IMR-90 (cell line): ENCODE data around the gene PFKFB2. TPM values are rescaled to one million over a fixed set of nuclear protein-coding genes. Genes with fewer than 3 reads are reported as not detected.

Experiments used
- ATAC-seq: fragments of 200-7000 bp; cut with Tn5 transposase; 2 replicates; pipeline ENCODE4 v1.9.1; 2020; ENCODE audit warnings: low read depth, mild to moderate bottlenecking, moderate library complexity
- BruUV-seq: library from RNA; stranded (reverse); fragments of 400-500 nt; replicated peaks from 2 replicates; lab custom pipeline; 2021; lab: Mats Ljungman, UMichigan
- CTCF ChIA-PET: fragments of 300-600 bp; formaldehyde crosslinking; extraction: SDS; loops from one replicate; lab custom pipeline; 2021; ENCODE audit warnings: antibody characterized with exemption; lab: Yijun Ruan, JAX
- POLR2A ChIA-PET: fragments of 300-600 bp; sonication (Branson Sonifier 250); formaldehyde crosslinking; loops from one replicate; lab custom pipeline; 2022; ENCODE audit warnings: antibody characterized with exemption; ENCODE audit not compliant: unreplicated experiment; lab: Charles Lee
- DNase-seq: peaks from one replicate; pipeline ENCODE4 v3.0.0; 2013
- H2AFZ ChIP-seq: replicated peaks from 2 replicates; pipeline ENCODE3; 2013; ENCODE audit warnings: low read length, mild to moderate bottlenecking; ENCODE audit not compliant: poor library complexity
- H2AK5ac ChIP-seq: 2 replicates; pipeline ENCODE4 v1.6.1; 2013; ENCODE audit warnings: low read depth, low read length, inconsistent platforms
- H2AK9ac ChIP-seq: replicated peaks from 2 replicates; pipeline ENCODE3; 2013; ENCODE audit warnings: mild to moderate bottlenecking, low read depth, low read length, moderate library complexity; ENCODE audit not compliant: poor library complexity
- H2BK120ac ChIP-seq: 2 replicates; pipeline ENCODE4 v1.6.1; 2013; ENCODE audit warnings: low read depth, low read length, inconsistent platforms
- H2BK15ac ChIP-seq: 3 replicates; pipeline ENCODE4 v1.6.1; 2013; ENCODE audit warnings: low read depth, low read length, inconsistent platforms
- H2BK20ac ChIP-seq: 2 replicates; pipeline ENCODE4 v1.6.1; 2013; ENCODE audit warnings: low read depth, mild to moderate bottlenecking, inconsistent platforms, low read length, moderate library complexity
- H2BK5ac ChIP-seq: 2 replicates; pipeline ENCODE4 v1.6.1; 2013; ENCODE audit warnings: mild to moderate bottlenecking, low read depth, low read length, inconsistent platforms; ENCODE audit not compliant: poor library complexity, severe bottlenecking
- H3K14ac ChIP-seq: replicated peaks from 2 replicates; pipeline ENCODE4 v1.6.1; 2013; ENCODE audit warnings: low read depth, low read length, inconsistent platforms
- H3K18ac ChIP-seq: 2 replicates; pipeline ENCODE4 v1.6.1; 2013; ENCODE audit warnings: low read depth, low read length, control low read depth
- H3K23ac ChIP-seq: 2 replicates; pipeline ENCODE4 v1.6.1; 2013; ENCODE audit warnings: low read depth, low read length, inconsistent platforms
- H3K27ac ChIP-seq: 2 replicates; pipeline ENCODE4 v1.5.1; 2013; ENCODE audit warnings: mild to moderate bottlenecking, control low read depth, low read length; ENCODE audit not compliant: insufficient read depth
- H3K27me3 ChIP-seq: 2 replicates; pipeline ENCODE4 v1.6.1; 2013; ENCODE audit warnings: low read length; ENCODE audit not compliant: control insufficient read depth, insufficient read depth
- H3K36me3 ChIP-seq: 2 replicates; pipeline ENCODE4 v1.6.1; 2013; ENCODE audit warnings: low read length, mixed read lengths; ENCODE audit not compliant: control insufficient read depth, insufficient read depth
- H3K4ac ChIP-seq: 2 replicates; pipeline ENCODE4 v1.6.1; 2013; ENCODE audit warnings: low read depth, low read length, inconsistent platforms
- H3K4me1 ChIP-seq: 2 replicates; pipeline ENCODE4 v1.6.1; 2013; ENCODE audit warnings: low read length, mixed read lengths; ENCODE audit not compliant: control insufficient read depth, insufficient read depth
- H3K4me2 ChIP-seq: 2 replicates; pipeline ENCODE4 v1.6.1; 2013; ENCODE audit warnings: low read depth, mild to moderate bottlenecking, control low read depth, low read length, moderate library complexity
- H3K4me3 ChIP-seq: 2 replicates; pipeline ENCODE4 v1.5.1; 2013; ENCODE audit warnings: low read depth, mild to moderate bottlenecking, control low read depth, low read length, moderate library complexity; ENCODE audit not compliant: insufficient read depth
- H3K56ac ChIP-seq: 2 replicates; pipeline ENCODE4 v1.6.1; 2013; ENCODE audit warnings: low read length, inconsistent platforms; ENCODE audit not compliant: insufficient read depth; ENCODE audit errors: extremely low read depth
- H3K79me1 ChIP-seq, 2 experiments: 2 replicates each; pipeline ENCODE4 v1.6.1; 2013; ENCODE audit warnings: low read length in 2 of 2, inconsistent platforms in 1 of 2, low read depth in 1 of 2
- H3K9ac ChIP-seq: 2 replicates; pipeline ENCODE4 v1.6.1; 2013; ENCODE audit warnings: low read depth, low read length, control low read depth
- H3K9me1 ChIP-seq: 2 replicates; pipeline ENCODE4 v1.6.1; 2013; ENCODE audit warnings: low read length, inconsistent platforms; ENCODE audit not compliant: insufficient read depth
- H3K9me3 ChIP-seq: 2 replicates; pipeline ENCODE4 v1.6.1; 2013; ENCODE audit warnings: low read length; ENCODE audit not compliant: control insufficient read depth, insufficient read depth
- H4K20me1 ChIP-seq: 2 replicates; pipeline ENCODE4 v1.6.1; 2013; ENCODE audit warnings: low read length, inconsistent platforms; ENCODE audit not compliant: insufficient read depth
- H4K5ac ChIP-seq: 2 replicates; pipeline ENCODE4 v1.6.1; 2013; ENCODE audit warnings: mild to moderate bottlenecking, low read depth, low read length, control low read depth
- H4K8ac ChIP-seq, 2 experiments: 2 replicates each; pipeline ENCODE4 v1.6.1; 2013; ENCODE audit warnings: low read depth in 2 of 2, low read length in 2 of 2, control low read depth in 1 of 2, inconsistent platforms in 1 of 2
- H4K91ac ChIP-seq: 2 replicates; pipeline ENCODE4 v1.6.1; 2013; ENCODE audit warnings: low read depth, low read length, inconsistent platforms; ENCODE audit not compliant: insufficient read depth
- CEBPB ChIP-seq: IDR thresholded peaks from 2 replicates; pipeline ENCODE4 v1.6.1; 2012; ENCODE audit warnings: low read depth, low read length, improper control_type of control experiment
- FOS ChIP-seq: fragments of 150-350 bp; IDR thresholded peaks from 2 replicates; pipeline ENCODE4 v1.6.1; 2016; ENCODE audit warnings: low read depth, low read length
- MAFK ChIP-seq: IDR thresholded peaks from 2 replicates; pipeline ENCODE4 v1.6.1; 2012; ENCODE audit warnings: low read depth, low read length, improper control_type of control experiment
- MXI1 ChIP-seq: IDR thresholded peaks from 2 replicates; pipeline ENCODE4 v1.6.1; 2012; ENCODE audit warnings: low read depth, mild to moderate bottlenecking, low read length, moderate library complexity, borderline replicate concordance
- RAD21 ChIP-seq: IDR thresholded peaks from 2 replicates; pipeline ENCODE4 v1.6.1; 2012; ENCODE audit warnings: low read length, improper control_type of control experiment
- RFX5 ChIP-seq: IDR thresholded peaks from 2 replicates; pipeline ENCODE4 v1.8.0; 2012; ENCODE audit warnings: low read depth, mild to moderate bottlenecking, low read length, moderate library complexity
- WGBS, 2 experiments: methylation state at CpG; one replicate each; pipeline versions ENCODE4 v1.1.5 to v1.1.7; 2013; ENCODE audit warnings: missing lambda C conversion rate in 2 of 2; ENCODE audit not compliant: insufficient read length in 1 of 2; ENCODE audit errors: extremely low coverage in 2 of 2; 5-methylcytosine and 5-hydroxymethylcytosine counted together
- dilution Hi-C: fragments of 300-500 bp; cut with HindIII; formaldehyde crosslinking; loops from one replicate; pipeline ENCODE4 v1.14.3; 2018; ENCODE audit warnings: low sequenced_read_pairs; ENCODE audit not compliant: unreplicated experiment
- in situ Hi-C: fragments of 300-500 bp; cut with MboI; formaldehyde crosslinking; loops from 3 replicates; pipeline ENCODE4 v1.14.3; 2019; ENCODE audit warnings: low sequenced_read_pairs, inconsistent platforms, mixed read lengths
- intact Hi-C: fragments of 100-400 bp; cut with micrococcal nuclease; formaldehyde crosslinking; loops from 2 replicates; pipeline ENCODE4 v1.10.0; 2022
- polyA plus RNA-seq, 3 experiments: library from polyadenylated mRNA; depleted of rRNA; stranded (reverse); fragments of >200 nt; gene quantifications; 2 replicates each; pipeline ENCODE4 v1.2.3, GENCODE V29; 2012; ENCODE audit warnings: low replicate concordance in 1 of 3
- total RNA-seq: library from RNA; depleted of rRNA; stranded (reverse); fragments of >200 nt; gene quantifications from 2 replicates; pipeline ENCODE4 v1.2.3, GENCODE V29; 2012
- TF ChIP-seq, protein P1 (sequence below): fragments of 150-350 bp; IDR thresholded peaks from 2 replicates; pipeline ENCODE4 v1.6.1; 2016; ENCODE audit warnings: low read depth, mild to moderate bottlenecking, low read length, moderate library complexity, borderline replicate concordance

Gene PFKFB2
- total and polyA plus RNA-seq, 2 of the 4 experiments (the other 2 are of a cell fraction) = 0.62 to 1.3 TPM

- ATAC-seq (no peak), DNase-seq (no peak)
- no peak overlapping the region for H3K9ac ChIP-seq
- BruUV-seq = no TSS peak
- peak overlapping the region; percentile 5 for H2AFZ ChIP-seq
- H4K5ac ChIP-seq = no peak overlapping the region
- dilution Hi-C loops (no loop called here), in situ Hi-C loops (no loop called here), intact Hi-C loops (no loop called here)
- peaks cover 5% of the 10 kb centered on the region for H3K4me1 ChIP-seq
- H3K56ac ChIP-seq = no peak overlapping the region
- H3K27me3 ChIP-seq = no peaks in the 10 kb centered on the region; the same call in 1 of the 2 replicates
- H3K9me3 ChIP-seq = no peaks in the 10 kb centered on the region
- 0 out of 2 replicates have a peak overlapping the region, but pooled peaks have one; percentile 66 for H3K14ac ChIP-seq
- H4K20me1 ChIP-seq = no peaks in the 10 kb centered on the region
- no peak overlapping the region for H2AK9ac ChIP-seq
- peak overlapping the region; percentile 27; the same call in 1 of the 2 replicates for H2BK20ac ChIP-seq
- H2BK5ac ChIP-seq = no peak overlapping the region
- H4K8ac ChIP-seq = no peak overlapping the region
- peaks cover 14% of the 10 kb centered on the region for H3K9me1 ChIP-seq
- no peak overlapping the region for H3K4me3 ChIP-seq
- H3K36me3 ChIP-seq = no peaks in the 10 kb centered on the region
- H3K4me2 ChIP-seq = no peak overlapping the region
- H3K79me1 ChIP-seq = no peaks in the 10 kb centered on the region
- no peak overlapping the region for H3K23ac ChIP-seq
- H2BK120ac ChIP-seq = no peak overlapping the region
- ChIA-PET POLR2A (no interaction called here), CTCF (no interaction called here)
- no peak overlapping the region for H3K18ac ChIP-seq
- WGBS, 2 experiments = no CpG with 5 or more reads among the region's 9 CpGs
- no peak for TF ChIP-seq MXI1
- TF ChIP-seq, protein P1, sequence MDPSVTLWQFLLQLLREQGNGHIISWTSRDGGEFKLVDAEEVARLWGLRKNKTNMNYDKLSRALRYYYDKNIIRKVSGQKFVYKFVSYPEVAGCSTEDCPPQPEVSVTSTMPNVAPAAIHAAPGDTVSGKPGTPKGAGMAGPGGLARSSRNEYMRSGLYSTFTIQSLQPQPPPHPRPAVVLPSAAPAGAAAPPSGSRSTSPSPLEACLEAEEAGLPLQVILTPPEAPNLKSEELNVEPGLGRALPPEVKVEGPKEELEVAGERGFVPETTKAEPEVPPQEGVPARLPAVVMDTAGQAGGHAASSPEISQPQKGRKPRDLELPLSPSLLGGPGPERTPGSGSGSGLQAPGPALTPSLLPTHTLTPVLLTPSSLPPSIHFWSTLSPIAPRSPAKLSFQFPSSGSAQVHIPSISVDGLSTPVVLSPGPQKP = no peak
- no peak for TF ChIP-seq RFX5
- no peak for TF ChIP-seq CEBPB
- no peak for TF ChIP-seq MAFK
- no peak for TF ChIP-seq RAD21
- TF ChIP-seq FOS = no peak
- no peak overlapping the region for H4K91ac ChIP-seq
- 0 out of 2 replicates have a peak overlapping the region, but pooled peaks have one; percentile 20 for H2AK5ac ChIP-seq
- no peak overlapping the region; the same call in 2 of the 3 replicates for H2BK15ac ChIP-seq
- no peak overlapping the region for H3K27ac ChIP-seq
- no peak overlapping the region; the same call in 1 of the 2 replicates for H3K4ac ChIP-seq
These were observed 32.9 kb upstream of the PFKFB2 start for GRCh38 chr1:207020065-207020708.
